HG02642 (cell line): ENCODE measurements around the gene UROC1.

ENCODE experiments used
- ATAC-seq: cut with Tn5 transposase; IDR thresholded peaks from one replicate; pipeline ENCODE4 v1.9.1; 2021; ENCODE audit warnings: mild to moderate bottlenecking; ENCODE audit not compliant: unreplicated experiment, poor library complexity

The UROC1 gene

GRCh38 chr3:126433496-126434263 is 83.9 kb downstream of the UROC1 start:
- ATAC-seq: no peak

GRCh38 chr3:126433105-126433430 is 84.5 kb downstream of the UROC1 start:
- no peak for ATAC-seq

- ATAC-seq: no peak
Measured at GRCh38 chr3:126432361-126433104, 85.0 kb downstream of the UROC1 start.
